ENCODE results near the gene RFX8. TPM values are rescaled to one million over a fixed set of nuclear protein-coding genes. Genes with fewer than 3 reads are reported as not detected.

RFX8 gene
- polyA plus RNA-seq, 1 experiment: 1.7 TPM

GRCh38 chr2:101427240-101427639, 47.7 kb downstream of the RFX8 start:
- H3K27me3 ChIP-seq (ENCODE audit: control insufficient read depth, insufficient read depth, low read length): no peaks in the 10 kb centered on the region
- H3K36me3 ChIP-seq (ENCODE audit: control insufficient read depth, insufficient read depth, low read length): no peaks in the 10 kb centered on the region
- TF ChIP-seq, protein P1, sequence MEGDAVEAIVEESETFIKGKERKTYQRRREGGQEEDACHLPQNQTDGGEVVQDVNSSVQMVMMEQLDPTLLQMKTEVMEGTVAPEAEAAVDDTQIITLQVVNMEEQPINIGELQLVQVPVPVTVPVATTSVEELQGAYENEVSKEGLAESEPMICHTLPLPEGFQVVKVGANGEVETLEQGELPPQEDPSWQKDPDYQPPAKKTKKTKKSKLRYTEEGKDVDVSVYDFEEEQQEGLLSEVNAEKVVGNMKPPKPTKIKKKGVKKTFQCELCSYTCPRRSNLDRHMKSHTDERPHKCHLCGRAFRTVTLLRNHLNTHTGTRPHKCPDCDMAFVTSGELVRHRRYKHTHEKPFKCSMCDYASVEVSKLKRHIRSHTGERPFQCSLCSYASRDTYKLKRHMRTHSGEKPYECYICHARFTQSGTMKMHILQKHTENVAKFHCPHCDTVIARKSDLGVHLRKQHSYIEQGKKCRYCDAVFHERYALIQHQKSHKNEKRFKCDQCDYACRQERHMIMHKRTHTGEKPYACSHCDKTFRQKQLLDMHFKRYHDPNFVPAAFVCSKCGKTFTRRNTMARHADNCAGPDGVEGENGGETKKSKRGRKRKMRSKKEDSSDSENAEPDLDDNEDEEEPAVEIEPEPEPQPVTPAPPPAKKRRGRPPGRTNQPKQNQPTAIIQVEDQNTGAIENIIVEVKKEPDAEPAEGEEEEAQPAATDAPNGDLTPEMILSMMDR (IDR thresholded peaks at IDR 0.05; ENCODE audit: insufficient read depth, low read depth, low read length): no peak
- no peak overlapping the region for H3K4me3 ChIP-seq (ENCODE audit: low read depth, low read length)
- no peak for DNase-seq (ENCODE audit: low read depth)
- CTCF ChIA-PET: interaction anchor here (1.9 kb wide), 1 partner anchor 9 kb away, joined by 6 read pairs; no protein-coding TSS in a partner anchor
- POLR2A ChIA-PET: no interaction called here

GRCh38 chr2:101426822-101427221, 48.1 kb downstream of the RFX8 start:
- CTCF ChIA-PET: interaction anchor here (0.6 to 1.9 kb wide), 2 partner anchors 8 to 583 kb away, joined by 3 to 6 read pairs; no protein-coding TSS in a partner anchor
- Histone ChIP-seq H3K27me3 (ENCODE audit: control insufficient read depth, insufficient read depth, low read length) (no peaks in the 10 kb centered on the region), H3K4me3 (ENCODE audit: low read depth, low read length) (no peak overlapping the region), H3K36me3 (ENCODE audit: control insufficient read depth, insufficient read depth, low read length) (no peaks in the 10 kb centered on the region)
- TF ChIP-seq, protein P1 (IDR thresholded peaks at IDR 0.05; ENCODE audit: insufficient read depth, low read depth, low read length): no peak
- DNase-seq (ENCODE audit: low read depth): no peak
- POLR2A ChIA-PET: no interaction called here

GRCh38 chr2:101420623-101421022, 54.3 kb downstream of the RFX8 start:
- ChIA-PET CTCF (interaction anchor here (1.0 to 4.8 kb wide), 4 partner anchors 10 to 411 kb away, joined by 3 to 38 read pairs (median 8); no protein-coding TSS in a partner anchor), POLR2A (interaction anchor here (0.7 kb wide), 1 partner anchor 99 kb away, joined by 3 read pairs; no protein-coding TSS in a partner anchor)
- TF ChIP-seq, protein P1 (IDR thresholded peaks at IDR 0.05; ENCODE audit: insufficient read depth, low read depth, low read length): no peak
- no peaks in the 10 kb centered on the region for H3K36me3 ChIP-seq (ENCODE audit: control insufficient read depth, insufficient read depth, low read length)
- no peak overlapping the region for H3K4me3 ChIP-seq (ENCODE audit: low read depth, low read length)
- no peak for DNase-seq (ENCODE audit: low read depth)
- H3K27me3 ChIP-seq (ENCODE audit: control insufficient read depth, insufficient read depth, low read length): no peaks in the 10 kb centered on the region

DNA sequence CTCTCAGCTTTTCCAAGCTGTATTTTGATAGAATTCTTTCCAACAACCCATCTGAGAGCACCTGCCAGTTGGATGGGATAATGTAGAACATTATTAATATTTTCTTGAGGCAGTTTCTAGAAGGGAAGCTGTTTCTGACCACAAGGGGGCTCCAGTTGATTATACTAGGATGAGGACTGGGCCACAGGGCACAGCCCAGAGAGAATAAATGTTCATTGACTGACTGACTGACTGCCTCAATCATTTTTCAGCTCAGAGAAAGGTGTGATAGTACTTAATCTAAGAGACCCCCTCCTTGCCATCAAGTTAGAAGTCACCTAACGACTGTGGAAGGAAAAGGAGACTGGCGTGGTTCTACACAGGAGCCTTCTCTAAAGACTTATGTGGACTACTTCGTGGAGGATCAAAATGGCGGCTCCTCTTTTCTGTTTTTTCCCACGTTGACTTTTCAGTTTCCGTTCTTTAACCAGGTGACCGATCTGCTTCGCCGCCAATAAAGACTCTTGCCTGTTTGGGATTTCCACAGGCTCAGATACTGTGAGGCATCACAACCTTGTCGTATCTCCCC, 55.7 kb downstream of the RFX8 start:
- no peaks in the 10 kb centered on the region for H3K36me3 ChIP-seq (ENCODE audit: control insufficient read depth, insufficient read depth, low read length)
- POLR2A ChIA-PET: no interaction called here
- no peaks in the 10 kb centered on the region for H3K27me3 ChIP-seq (ENCODE audit: control insufficient read depth, insufficient read depth, low read length)
- CTCF ChIA-PET: interaction anchor here (0.7 to 4.8 kb wide), 32 partner anchors 8 to 822 kb away, joined by 3 to 45 read pairs (median 4); no protein-coding TSS in a partner anchor
- H3K4me3 ChIP-seq (ENCODE audit: low read depth, low read length): no peak overlapping the region
- TF ChIP-seq, protein P1 (IDR thresholded peaks at IDR 0.05; ENCODE audit: insufficient read depth, low read depth, low read length): peak; percentile 78
- DNase-seq (ENCODE audit: low read depth): no peak

DNA sequence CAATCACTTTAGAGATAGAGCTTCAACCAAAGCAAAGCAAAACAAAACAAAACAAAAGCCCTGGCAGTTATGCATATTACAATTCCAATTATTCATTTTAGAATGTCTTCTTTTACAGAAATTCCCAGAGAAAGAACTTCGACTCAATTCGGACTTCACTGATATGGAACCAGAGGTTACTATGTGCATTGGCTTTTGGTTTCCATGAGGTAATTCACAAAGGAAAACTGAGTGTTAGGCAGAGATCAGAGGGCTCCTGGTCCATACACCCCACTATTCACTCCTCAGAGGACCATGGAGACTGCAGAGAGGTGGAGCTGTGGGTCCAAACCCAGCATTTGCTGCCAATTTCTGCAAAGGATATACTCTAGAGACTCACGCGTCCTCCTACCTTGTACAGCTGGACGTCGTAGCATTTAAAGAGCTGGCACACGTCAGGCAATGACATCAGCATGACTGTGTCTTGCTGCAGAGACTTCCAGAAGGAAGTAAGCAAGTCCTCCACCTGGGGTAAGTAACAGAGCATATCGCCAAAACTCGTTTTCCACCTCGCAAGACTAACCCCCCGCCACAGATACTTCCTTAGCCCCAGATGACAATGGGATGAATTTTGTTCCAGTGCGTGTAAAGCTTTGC, 56.3 kb downstream of the RFX8 start:
- Histone ChIP-seq H3K27me3 (ENCODE audit: control insufficient read depth, insufficient read depth, low read length) (no peaks in the 10 kb centered on the region), H3K36me3 (ENCODE audit: control insufficient read depth, insufficient read depth, low read length) (no peaks in the 10 kb centered on the region), H3K4me3 (ENCODE audit: low read depth, low read length) (no peak overlapping the region)
- ChIA-PET POLR2A (no interaction called here), CTCF (interaction anchor here (0.6 to 4.8 kb wide), 33 partner anchors 8 to 822 kb away, joined by 3 to 45 read pairs (median 4); no protein-coding TSS in a partner anchor)
- DNase-seq (ENCODE audit: low read depth): no peak
- TF ChIP-seq, protein P1 (IDR thresholded peaks at IDR 0.05; ENCODE audit: insufficient read depth, low read depth, low read length): no peak

Measured in BJ (cell line).